ENCODE data around the gene EHBP1.

GRCh38 chr2:63035169-63035568, 329.7 kb downstream of the EHBP1 start:
- no peak for TF ChIP-seq ZNF274 (IDR thresholded peaks at IDR 0.05; ENCODE audit: low read depth, low read length)
- no peak for TF ChIP-seq YY1 (IDR thresholded peaks at IDR 0.05; ENCODE audit: insufficient read depth, insufficient read length)
- no peak for TF ChIP-seq SUZ12 (IDR thresholded peaks at IDR 0.05; ENCODE audit: extremely low read depth, insufficient read depth, insufficient read length)
